H9 (cell line): ENCODE measurements around the gene NCAM2. TPM values are rescaled to one million over a fixed set of nuclear protein-coding genes. Genes with fewer than 3 reads are reported as not detected.

ENCODE experiments used
- DNase-seq: peaks from one replicate; pipeline ENCODE4 v3.0.0-alpha.2; 2017
- H2AFZ ChIP-seq: one replicate; pipeline ENCODE4 v1.6.1; 2013; ENCODE audit warnings: mild to moderate bottlenecking, low read length, control low read depth, moderate library complexity
- H2AK5ac ChIP-seq: 2 replicates; pipeline ENCODE4 v1.6.1; 2013; ENCODE audit warnings: low read length, control low read depth, mixed read lengths; ENCODE audit not compliant: insufficient read length
- H2BK120ac ChIP-seq: one replicate; pipeline ENCODE4 v1.6.1; 2013; ENCODE audit warnings: low read depth, mild to moderate bottlenecking, low read length, control low read depth, inconsistent platforms; ENCODE audit not compliant: poor library complexity, severe bottlenecking
- H2BK12ac ChIP-seq: 2 replicates; pipeline ENCODE4 v1.6.1; 2013; ENCODE audit warnings: low read length, control low read depth, mixed read lengths, low read depth; ENCODE audit not compliant: insufficient read length
- H2BK15ac ChIP-seq: 2 replicates; pipeline ENCODE4 v1.6.1; 2013; ENCODE audit warnings: low read depth, low read length, control low read depth
- H2BK20ac ChIP-seq: one replicate; pipeline ENCODE4 v1.6.1; 2013; ENCODE audit warnings: low read depth, mild to moderate bottlenecking, low read length, control low read depth, inconsistent platforms; ENCODE audit not compliant: poor library complexity, severe bottlenecking
- H2BK5ac ChIP-seq: 2 replicates; pipeline ENCODE4 v1.6.1; 2013; ENCODE audit warnings: low read length, control low read depth, mixed read lengths; ENCODE audit not compliant: insufficient read length
- H3K14ac ChIP-seq: 2 replicates; pipeline ENCODE4 v1.6.1; 2013; ENCODE audit warnings: low read length, control low read depth; ENCODE audit not compliant: insufficient read depth
- H3K18ac ChIP-seq: 2 replicates; pipeline ENCODE4 v1.6.1; 2013; ENCODE audit warnings: low read depth, mild to moderate bottlenecking, mixed read lengths, low read length, control low read depth; ENCODE audit not compliant: insufficient read length
- H3K23ac ChIP-seq: 2 replicates; pipeline ENCODE4 v1.6.1; 2013; ENCODE audit warnings: low read length, control low read depth, mixed read lengths, low read depth; ENCODE audit not compliant: insufficient read length
- H3K23me2 ChIP-seq: 2 replicates; pipeline ENCODE4 v1.6.1; 2013; ENCODE audit warnings: low read depth, mild to moderate bottlenecking, mixed read lengths, low read length, control low read depth; ENCODE audit not compliant: insufficient read length, poor library complexity, severe bottlenecking
- H3K27ac ChIP-seq: 2 replicates; pipeline ENCODE4 v1.5.1; 2013; ENCODE audit warnings: low read length, control low read depth, mixed read lengths, low read depth; ENCODE audit not compliant: insufficient read length
- H3K27me3 ChIP-seq: 2 replicates; pipeline ENCODE4 v1.6.1; 2013; ENCODE audit warnings: low read length, control low read depth, inconsistent platforms; ENCODE audit not compliant: insufficient read depth
- H3K4ac ChIP-seq: 2 replicates; pipeline ENCODE4 v1.6.1; 2013; ENCODE audit warnings: low read depth, mild to moderate bottlenecking, control low read depth, inconsistent platforms, low read length, moderate library complexity
- H3K4me1 ChIP-seq: 2 replicates; pipeline ENCODE4 v1.6.1; 2013; ENCODE audit warnings: low read length, control low read depth, inconsistent platforms; ENCODE audit not compliant: insufficient read depth
- H3K4me2 ChIP-seq: 2 replicates; pipeline ENCODE4 v1.6.1; 2013; ENCODE audit warnings: low read length, control low read depth, mixed read lengths; ENCODE audit not compliant: insufficient read length, insufficient read depth
- H3K56ac ChIP-seq: 2 replicates; pipeline ENCODE4 v1.6.1; 2013; ENCODE audit warnings: low read depth, mild to moderate bottlenecking, mixed read lengths, low read length, control low read depth; ENCODE audit not compliant: insufficient read length
- H3K79me1 ChIP-seq: 2 replicates; pipeline ENCODE4 v1.6.1; 2013; ENCODE audit warnings: low read depth, mild to moderate bottlenecking, moderate library complexity, low read length, control low read depth, inconsistent platforms; ENCODE audit not compliant: insufficient read depth, poor library complexity, severe bottlenecking
- H3K79me2 ChIP-seq: 2 replicates; pipeline ENCODE4 v1.6.1; 2013; ENCODE audit warnings: low read length, control low read depth, inconsistent platforms; ENCODE audit not compliant: insufficient read depth
- H3K9ac ChIP-seq: 2 replicates; pipeline ENCODE4 v1.6.1; 2013; ENCODE audit warnings: low read length, control low read depth, mixed read lengths; ENCODE audit not compliant: insufficient read length; ENCODE audit errors: extremely low read depth
- H3K9me3 ChIP-seq: one replicate; pipeline ENCODE4 v1.6.1; 2013; ENCODE audit warnings: low read depth, low read length, inconsistent platforms; ENCODE audit not compliant: control insufficient read depth
- H3T11ph ChIP-seq: one replicate; pipeline ENCODE4 v1.6.1; 2013; ENCODE audit warnings: mild to moderate bottlenecking, low read length, control low read depth, inconsistent platforms
- H4K20me1 ChIP-seq: one replicate; pipeline ENCODE4 v1.6.1; 2013; ENCODE audit not compliant: control insufficient read depth, insufficient read length, insufficient read depth
- H4K5ac ChIP-seq: 2 replicates; pipeline ENCODE4 v1.6.1; 2013; ENCODE audit warnings: low read depth, mild to moderate bottlenecking, mixed read lengths, low read length, control low read depth; ENCODE audit not compliant: insufficient read length
- H4K8ac ChIP-seq: replicated peaks from 2 replicates; pipeline ENCODE4 v1.6.1; 2013; ENCODE audit warnings: low read length, control low read depth, mixed read lengths, low read depth; ENCODE audit not compliant: insufficient read length
- H4K91ac ChIP-seq: 2 replicates; pipeline ENCODE4 v1.6.1; 2013; ENCODE audit warnings: low read depth, mild to moderate bottlenecking, moderate library complexity, mixed read lengths, low read length, control low read depth; ENCODE audit not compliant: insufficient read length
- H3K27ac Mint-ChIP-seq, 3 experiments: 2 replicates in 2 of 3; 3 replicates in 1 of 3; pipeline ENCODE4 v1.8.0; 2020 to 2021; ENCODE audit warnings: mixed read lengths in 3 of 3, mild to moderate bottlenecking in 1 of 3, moderate library complexity in 1 of 3
- H3K27me3 Mint-ChIP-seq: 2 replicates; pipeline ENCODE4 v1.8.0; 2021; ENCODE audit warnings: low read depth, mild to moderate bottlenecking, moderate library complexity, mixed read lengths
- H3K36me3 Mint-ChIP-seq, 3 experiments: 2 replicates in 2 of 3; 3 replicates in 1 of 3; pipeline ENCODE4 v1.8.0; 2020 to 2021; ENCODE audit warnings: low read depth in 3 of 3, mixed read lengths in 3 of 3; ENCODE audit not compliant: insufficient read depth in 1 of 3
- H3K4me1 Mint-ChIP-seq, 2 experiments: 2 replicates each; pipeline ENCODE4 v1.8.0; 2020; ENCODE audit warnings: mixed read lengths in 2 of 2
- H3K4me3 Mint-ChIP-seq, 2 experiments: 2 replicates in 1 of 2; 3 replicates in 1 of 2; pipeline ENCODE4 v1.8.0; 2020 to 2021; ENCODE audit warnings: mild to moderate bottlenecking in 2 of 2, mixed read lengths in 2 of 2, moderate library complexity in 1 of 2
- H3K9me3 Mint-ChIP-seq, 2 experiments: 2 replicates in 1 of 2; 3 replicates in 1 of 2; pipeline ENCODE4 v1.8.0; 2020; ENCODE audit warnings: mild to moderate bottlenecking in 2 of 2, mixed read lengths in 2 of 2, moderate library complexity in 1 of 2
- CTCF ChIP-seq: fragments of 200-600 bp; sonication (generic); conservative IDR thresholded peaks from 3 replicates; pipeline ENCODE4 v1.8.0; 2021; ENCODE audit warnings: antibody characterized with exemption, mild to moderate bottlenecking
- WGBS: extraction: QIAGEN DNeasy Blood & Tissue Kit; methylation state at CpG from one replicate; pipeline ENCODE4 v1.1.7; 2013; ENCODE audit warnings: missing lambda C conversion rate, low lambda C conversion rate, mixed read lengths; ENCODE audit not compliant: insufficient read length; ENCODE audit errors: extremely low coverage; 5-methylcytosine and 5-hydroxymethylcytosine counted together
- total RNA-seq: library from RNA; stranded (reverse); gene quantifications from 2 replicates; pipeline ENCODE4 v1.2.1, GENCODE V29; 2021

NCAM2 gene
- total RNA-seq, 1 experiment from 2014 or later: 2.2 TPM

- Mint-ChIP-seq H3K27me3 (no peaks in the 10 kb centered on the region), H3K36me3 (no peaks in the 10 kb centered on the region), H3K9me3 (no peaks in the 10 kb centered on the region), H3K4me3 (no peak overlapping the region), H3K27ac (no peak overlapping the region), H3K4me1 (peaks cover 2 to 6% of the 10 kb centered on the region in 2 experiments; a peak in 3 of 4 replicates)
- Histone ChIP-seq H3K27me3 (no peaks in the 10 kb centered on the region), H4K91ac (no peak overlapping the region), H2AFZ (no peak overlapping the region), H2BK12ac (no peak overlapping the region), H2BK15ac (no peak overlapping the region), H3T11ph (no peak overlapping the region), H3K79me2 (no peaks in the 10 kb centered on the region), H3K79me1 (no peaks in the 10 kb centered on the region), H3K4ac (no peak overlapping the region), H2BK120ac (no peak overlapping the region), H2BK20ac (no peak overlapping the region), H4K5ac (no peak overlapping the region), H4K8ac (no peak overlapping the region), H3K27ac (no peak overlapping the region), H3K23me2 (no peaks in the 10 kb centered on the region), H3K14ac (no peak overlapping the region), H2AK5ac (no peak overlapping the region), H3K9ac (no peak overlapping the region), H2BK5ac (no peak overlapping the region), H3K18ac (no peak overlapping the region), H3K23ac (no peak overlapping the region), H3K56ac (no peak overlapping the region), H3K4me1 (no peaks in the 10 kb centered on the region), H3K4me2 (no peak overlapping the region), H3K9me3 (no peaks in the 10 kb centered on the region), H4K20me1 (no peaks in the 10 kb centered on the region)
- no peak for TF ChIP-seq CTCF
- DNase-seq: no peak
- no CpG with 5 or more reads among the region's 4 CpGs for WGBS
Observed at GRCh38 chr21:20968391-20968790, 29.8 kb upstream of the NCAM2 start.
